GM20000 (cell line): Measurements from ENCODE around the gene ASCL5.

Experiments used
- DNase-seq: peaks from one replicate; pipeline ENCODE4 v3.0.0; 2012; ENCODE audit warnings: low spot score
- TF ChIP-seq, protein P1 (sequence below): IDR thresholded peaks from 2 replicates; pipeline ENCODE4 v1.5.1; 2012; ENCODE audit warnings: mild to moderate bottlenecking, control low read depth; ENCODE audit errors: extremely low read depth, missing control alignments

The ASCL5 gene

DNA sequence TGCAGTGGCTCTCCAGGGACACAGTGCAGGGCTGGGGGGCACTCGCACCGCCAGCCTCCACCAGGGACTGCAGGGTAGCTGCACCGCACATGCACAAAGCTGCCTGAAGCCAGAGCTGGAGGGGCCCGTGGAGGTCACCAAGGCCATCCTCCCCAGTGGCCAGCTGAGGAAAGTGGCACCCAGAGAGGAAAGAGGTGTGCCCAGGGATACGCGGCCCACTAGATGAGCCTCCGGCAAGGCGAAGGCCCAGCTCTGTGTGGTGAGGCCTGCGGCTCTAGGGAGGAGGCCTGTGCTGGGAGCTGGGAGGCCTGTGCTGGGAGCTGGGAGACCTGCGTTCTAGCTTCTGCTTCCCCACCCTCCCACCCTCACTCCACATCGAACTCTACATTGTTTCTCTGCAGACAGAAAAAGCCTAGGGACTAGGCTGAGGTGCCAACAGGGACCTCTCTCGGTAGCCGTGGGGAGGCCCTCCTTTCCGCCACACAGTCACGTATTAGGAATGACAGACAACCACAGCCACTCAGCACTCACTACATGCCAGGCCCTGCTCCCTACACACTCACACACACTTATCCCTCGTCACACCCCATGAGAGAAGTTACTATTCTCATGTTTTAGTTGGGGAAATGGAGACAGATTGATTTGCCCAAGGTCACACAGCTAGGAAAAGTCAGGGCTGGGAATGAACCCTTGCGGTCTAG, 921 bp upstream of the ASCL5 start:
- TF ChIP-seq, protein P1, sequence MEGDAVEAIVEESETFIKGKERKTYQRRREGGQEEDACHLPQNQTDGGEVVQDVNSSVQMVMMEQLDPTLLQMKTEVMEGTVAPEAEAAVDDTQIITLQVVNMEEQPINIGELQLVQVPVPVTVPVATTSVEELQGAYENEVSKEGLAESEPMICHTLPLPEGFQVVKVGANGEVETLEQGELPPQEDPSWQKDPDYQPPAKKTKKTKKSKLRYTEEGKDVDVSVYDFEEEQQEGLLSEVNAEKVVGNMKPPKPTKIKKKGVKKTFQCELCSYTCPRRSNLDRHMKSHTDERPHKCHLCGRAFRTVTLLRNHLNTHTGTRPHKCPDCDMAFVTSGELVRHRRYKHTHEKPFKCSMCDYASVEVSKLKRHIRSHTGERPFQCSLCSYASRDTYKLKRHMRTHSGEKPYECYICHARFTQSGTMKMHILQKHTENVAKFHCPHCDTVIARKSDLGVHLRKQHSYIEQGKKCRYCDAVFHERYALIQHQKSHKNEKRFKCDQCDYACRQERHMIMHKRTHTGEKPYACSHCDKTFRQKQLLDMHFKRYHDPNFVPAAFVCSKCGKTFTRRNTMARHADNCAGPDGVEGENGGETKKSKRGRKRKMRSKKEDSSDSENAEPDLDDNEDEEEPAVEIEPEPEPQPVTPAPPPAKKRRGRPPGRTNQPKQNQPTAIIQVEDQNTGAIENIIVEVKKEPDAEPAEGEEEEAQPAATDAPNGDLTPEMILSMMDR: no peak
- no peak for DNase-seq

DNA sequence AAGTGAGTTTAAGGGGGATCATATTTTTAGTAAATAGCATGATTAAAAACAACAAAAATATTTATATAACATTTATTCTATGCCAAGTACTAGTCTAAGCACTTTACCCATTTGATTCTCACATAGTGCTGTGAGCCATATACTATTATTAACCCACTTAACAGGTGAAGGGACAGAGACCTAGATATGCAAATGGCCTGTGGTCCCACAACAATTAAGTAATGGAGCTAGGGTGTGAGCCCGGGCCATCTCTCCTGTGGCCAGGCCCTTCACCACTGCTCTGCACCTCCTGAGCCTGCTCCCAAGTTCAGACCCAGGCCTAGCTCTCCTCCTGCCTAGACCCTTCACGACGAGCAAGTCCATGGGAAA, 537 bp downstream of the ASCL5 start:
- TF ChIP-seq, protein P1: no peak
- no peak for DNase-seq

DNA sequence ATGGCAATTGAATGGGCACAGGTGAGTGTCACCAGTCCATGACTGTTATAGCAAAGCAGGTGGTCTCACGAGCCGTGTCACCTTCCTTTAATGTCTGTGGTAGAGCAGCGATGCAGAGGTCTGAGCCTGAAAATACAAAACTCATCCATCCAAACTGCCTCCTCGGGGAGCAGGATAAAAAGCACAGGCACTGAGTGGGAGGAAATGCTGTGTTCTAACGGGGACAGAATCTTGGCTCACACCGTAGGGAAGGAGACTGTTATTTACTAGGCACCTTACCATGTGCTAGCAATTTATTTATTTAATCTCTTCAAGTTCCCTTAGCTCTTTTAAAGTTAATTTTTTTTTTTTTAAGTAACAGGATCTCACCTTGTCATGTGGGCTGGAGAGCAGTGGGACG, 1.2 kb downstream of the ASCL5 start:
- no peak for DNase-seq
- TF ChIP-seq, protein P1: no peak

DNA sequence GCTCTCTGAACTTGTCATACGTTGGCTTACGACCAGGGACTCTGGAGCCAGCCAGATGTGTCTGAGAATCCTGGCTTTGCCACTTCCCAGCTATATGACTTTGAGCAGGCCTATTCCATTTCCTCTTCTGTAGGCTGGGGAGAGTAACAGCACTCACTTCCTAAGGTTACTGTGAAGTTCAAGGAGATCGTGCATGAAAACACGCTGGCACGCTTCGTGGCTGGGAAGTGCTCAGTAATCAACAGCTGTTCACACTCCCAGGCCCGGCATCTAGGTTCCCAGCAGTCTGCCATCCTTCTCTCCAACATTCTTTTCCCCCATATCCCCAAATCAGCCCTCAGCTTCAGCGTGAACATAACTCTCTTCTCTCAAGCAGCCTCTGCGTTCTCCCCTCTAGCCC, 2.0 kb downstream of the ASCL5 start:
- no peak for DNase-seq
- TF ChIP-seq, protein P1: no peak

DNA sequence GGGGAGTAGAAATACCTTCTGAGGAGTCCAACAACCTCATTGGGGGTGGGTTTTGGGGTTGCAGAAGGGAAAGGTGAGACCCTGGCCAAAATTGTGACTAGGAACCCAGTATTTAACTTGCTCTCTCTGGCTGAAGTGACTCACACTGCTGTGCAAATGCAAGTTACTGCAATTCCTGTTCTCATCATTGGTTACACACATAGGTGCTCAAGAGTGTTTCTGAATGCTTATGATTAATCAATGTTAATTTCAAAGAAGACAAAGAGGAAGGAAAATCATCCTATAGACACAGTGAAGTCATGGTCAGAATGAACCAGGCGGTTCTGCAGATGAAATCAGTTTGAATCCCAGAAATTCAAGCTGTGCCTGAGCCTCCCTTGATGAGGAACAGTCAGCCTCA, 3.1 kb downstream of the ASCL5 start:
- TF ChIP-seq, protein P1: no peak
- no peak for DNase-seq

DNA sequence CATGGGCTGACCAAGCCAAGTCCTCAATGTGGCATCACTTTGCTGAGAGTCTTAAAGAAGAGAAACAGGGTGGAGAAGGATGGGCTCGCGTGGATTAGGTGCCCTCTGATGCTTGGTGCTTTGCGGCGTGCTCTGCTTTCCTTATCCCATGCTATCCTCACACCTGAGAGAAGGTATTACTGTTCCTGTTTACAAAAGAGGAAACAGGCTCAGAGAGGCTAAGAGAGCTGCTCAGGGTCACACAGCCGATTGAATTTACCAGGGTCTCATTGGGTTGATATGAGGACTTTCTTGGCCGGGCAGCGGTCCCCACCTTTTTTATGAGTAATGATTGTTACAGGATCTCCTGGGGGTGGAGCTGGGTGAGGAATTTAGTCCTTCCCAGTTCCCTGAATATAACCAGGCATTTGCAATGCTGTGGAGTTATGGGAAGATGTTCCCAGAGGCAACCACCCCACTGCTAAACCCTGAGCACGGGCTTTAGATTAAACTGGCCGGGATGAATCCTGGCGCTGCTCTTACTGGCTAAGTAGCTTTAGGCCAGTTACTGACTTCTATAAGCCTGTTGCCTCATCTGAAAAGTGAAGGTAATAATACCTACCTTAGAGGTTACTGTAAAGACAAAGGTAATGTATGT, 4.5 kb downstream of the ASCL5 start:
- no peak for DNase-seq
- TF ChIP-seq, protein P1: no peak
